ENCODE measurements around the gene ANXA4.

- TF ChIP-seq, protein P1, sequence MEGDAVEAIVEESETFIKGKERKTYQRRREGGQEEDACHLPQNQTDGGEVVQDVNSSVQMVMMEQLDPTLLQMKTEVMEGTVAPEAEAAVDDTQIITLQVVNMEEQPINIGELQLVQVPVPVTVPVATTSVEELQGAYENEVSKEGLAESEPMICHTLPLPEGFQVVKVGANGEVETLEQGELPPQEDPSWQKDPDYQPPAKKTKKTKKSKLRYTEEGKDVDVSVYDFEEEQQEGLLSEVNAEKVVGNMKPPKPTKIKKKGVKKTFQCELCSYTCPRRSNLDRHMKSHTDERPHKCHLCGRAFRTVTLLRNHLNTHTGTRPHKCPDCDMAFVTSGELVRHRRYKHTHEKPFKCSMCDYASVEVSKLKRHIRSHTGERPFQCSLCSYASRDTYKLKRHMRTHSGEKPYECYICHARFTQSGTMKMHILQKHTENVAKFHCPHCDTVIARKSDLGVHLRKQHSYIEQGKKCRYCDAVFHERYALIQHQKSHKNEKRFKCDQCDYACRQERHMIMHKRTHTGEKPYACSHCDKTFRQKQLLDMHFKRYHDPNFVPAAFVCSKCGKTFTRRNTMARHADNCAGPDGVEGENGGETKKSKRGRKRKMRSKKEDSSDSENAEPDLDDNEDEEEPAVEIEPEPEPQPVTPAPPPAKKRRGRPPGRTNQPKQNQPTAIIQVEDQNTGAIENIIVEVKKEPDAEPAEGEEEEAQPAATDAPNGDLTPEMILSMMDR (IDR thresholded peaks at IDR 0.05), result no peak
- no peak for TF ChIP-seq POLR2AphosphoS5 (IDR thresholded peaks at IDR 0.05; ENCODE audit: low read depth, low read length)
These were observed 27.3 kb downstream of the ANXA4 start for GRCh38 chr2:69769272-69769671.

All from Panc1 (cell line).